Measurements from ENCODE around the gene TMEM235. TPM values are rescaled to one million over a fixed set of nuclear protein-coding genes. Genes with fewer than 3 reads are reported as not detected.

Gene TMEM235
- total RNA-seq, 2 donors from 2014 or later: 0.33 TPM; not detected in 1

DNA sequence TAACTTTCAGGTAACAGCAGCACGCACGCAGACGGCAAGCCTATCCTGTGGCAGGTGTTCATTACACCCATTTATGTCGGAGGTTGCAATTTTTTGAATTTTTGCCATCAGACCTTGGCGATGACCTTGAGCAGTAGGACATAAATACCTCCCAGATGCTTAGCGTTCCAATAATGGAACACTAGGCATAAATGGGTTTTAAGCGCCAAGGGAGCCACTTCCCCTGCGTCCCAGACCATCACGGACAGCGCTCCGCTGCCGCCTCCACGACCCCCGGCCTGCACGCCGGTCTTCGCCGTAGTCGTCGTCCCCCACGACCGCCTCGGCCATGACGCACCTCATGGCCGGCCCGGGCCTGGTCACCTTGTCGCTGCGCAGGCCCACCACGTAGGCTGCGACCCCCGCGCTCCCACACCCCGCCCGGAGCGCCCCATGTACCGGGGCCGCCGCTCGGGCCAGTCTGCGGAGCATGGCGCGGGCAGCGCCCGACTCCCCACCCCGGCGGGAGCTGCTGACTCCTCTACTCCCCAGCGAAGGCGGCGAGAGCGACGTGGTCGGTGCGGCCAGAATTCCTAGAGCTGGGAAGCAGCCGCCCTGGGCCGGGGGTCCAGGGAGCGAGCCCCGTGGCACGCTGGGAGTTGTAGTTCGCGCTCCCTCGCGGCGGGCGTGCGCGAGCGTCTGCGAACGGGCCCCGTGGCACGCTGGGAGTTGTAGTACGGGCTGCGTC, 22.7 kb downstream of the TMEM235 start:
- Mint-ChIP-seq H3K9me3 (no peaks in the 10 kb centered on the region), H3K4me3 (peak overlapping the region; percentile 69), H3K36me3 (ENCODE audit: low read depth) (no peaks in the 10 kb centered on the region), H3K4me1 (peaks cover 48% of the 10 kb centered on the region), H3K27ac (peak overlapping the region; percentile 92), H3K27me3 (ENCODE audit: insufficient read depth) (no peaks in the 10 kb centered on the region)
- Histone ChIP-seq H3K9ac (ENCODE audit: extremely low read depth, low read length, poor library complexity, severe bottlenecking) (peak overlapping the region; percentile 82), H3K36me3 (ENCODE audit: control insufficient read depth, insufficient read depth, low read length) (no peaks in the 10 kb centered on the region), H3K4me3 (ENCODE audit: low read length) (peak overlapping the region; percentile 85), H3K9me3 (ENCODE audit: control insufficient read depth, low read length) (no peaks in the 10 kb centered on the region), H3K27me3 (ENCODE audit: control insufficient read depth, insufficient read depth, low read length, poor library complexity, severe bottlenecking) (no peaks in the 10 kb centered on the region), H3K4me1 (ENCODE audit: control insufficient read depth, insufficient read depth, low read length) (peaks cover 56% of the 10 kb centered on the region), H3K27ac (ENCODE audit: low read depth, low read length) (peak overlapping the region; percentile 85)
- TF ChIP-seq, protein P1, sequence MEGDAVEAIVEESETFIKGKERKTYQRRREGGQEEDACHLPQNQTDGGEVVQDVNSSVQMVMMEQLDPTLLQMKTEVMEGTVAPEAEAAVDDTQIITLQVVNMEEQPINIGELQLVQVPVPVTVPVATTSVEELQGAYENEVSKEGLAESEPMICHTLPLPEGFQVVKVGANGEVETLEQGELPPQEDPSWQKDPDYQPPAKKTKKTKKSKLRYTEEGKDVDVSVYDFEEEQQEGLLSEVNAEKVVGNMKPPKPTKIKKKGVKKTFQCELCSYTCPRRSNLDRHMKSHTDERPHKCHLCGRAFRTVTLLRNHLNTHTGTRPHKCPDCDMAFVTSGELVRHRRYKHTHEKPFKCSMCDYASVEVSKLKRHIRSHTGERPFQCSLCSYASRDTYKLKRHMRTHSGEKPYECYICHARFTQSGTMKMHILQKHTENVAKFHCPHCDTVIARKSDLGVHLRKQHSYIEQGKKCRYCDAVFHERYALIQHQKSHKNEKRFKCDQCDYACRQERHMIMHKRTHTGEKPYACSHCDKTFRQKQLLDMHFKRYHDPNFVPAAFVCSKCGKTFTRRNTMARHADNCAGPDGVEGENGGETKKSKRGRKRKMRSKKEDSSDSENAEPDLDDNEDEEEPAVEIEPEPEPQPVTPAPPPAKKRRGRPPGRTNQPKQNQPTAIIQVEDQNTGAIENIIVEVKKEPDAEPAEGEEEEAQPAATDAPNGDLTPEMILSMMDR (conservative IDR thresholded peaks at IDR 0.05): no peak
- 6 to 12% methylated on average over 33 to 73 of the region's 73 CpGs for WGBS, 2 experiments (ENCODE audit: insufficient coverage in 1 of 2, insufficient read length in 1 of 2)
- DNase-seq: peak; percentile 99

DNA sequence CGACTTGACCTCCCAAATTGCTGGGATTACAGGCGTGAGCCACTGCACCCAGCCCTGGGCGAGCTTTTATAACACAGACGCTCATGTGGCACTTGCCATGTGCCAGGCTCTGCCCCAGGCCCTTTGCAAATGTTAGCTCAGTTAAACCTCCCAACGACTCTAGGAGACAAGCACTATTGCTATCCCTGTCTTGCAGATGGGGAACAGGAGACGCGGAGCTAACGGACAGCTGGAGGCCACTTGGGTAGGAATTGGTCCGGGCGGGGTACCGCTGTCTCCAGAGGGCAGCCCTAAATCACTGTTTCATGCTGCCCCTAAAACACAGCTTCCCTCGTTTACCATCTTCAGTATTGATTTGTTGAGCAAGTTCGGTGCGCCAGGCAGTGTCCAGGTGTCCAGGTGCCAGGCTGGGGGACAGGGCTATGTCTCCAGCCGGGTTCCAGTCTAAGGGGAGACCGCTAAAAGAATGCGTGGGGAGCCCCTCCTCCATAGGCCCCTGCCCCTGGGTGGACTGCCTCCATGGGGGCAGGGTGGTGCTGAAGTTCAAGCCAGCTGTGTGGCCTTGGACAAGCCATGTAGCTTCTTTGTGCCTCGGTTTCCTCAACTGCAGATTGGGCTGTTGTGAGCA, 23.7 kb downstream of the TMEM235 start:
- Histone ChIP-seq H3K4me1 (ENCODE audit: control insufficient read depth, insufficient read depth, low read length) (peaks cover 53% of the 10 kb centered on the region), H3K4me3 (ENCODE audit: low read length) (no peak overlapping the region), H3K27ac (ENCODE audit: low read depth, low read length) (no peak overlapping the region), H3K9ac (ENCODE audit: extremely low read depth, low read length, poor library complexity, severe bottlenecking) (peak overlapping the region; percentile 11), H3K27me3 (ENCODE audit: control insufficient read depth, insufficient read depth, low read length, poor library complexity, severe bottlenecking) (no peaks in the 10 kb centered on the region), H3K9me3 (ENCODE audit: control insufficient read depth, low read length) (no peaks in the 10 kb centered on the region), H3K36me3 (ENCODE audit: control insufficient read depth, insufficient read depth, low read length) (no peaks in the 10 kb centered on the region)
- DNase-seq: no peak
- H3K36me3 Mint-ChIP-seq (ENCODE audit: low read depth): no peaks in the 10 kb centered on the region
- H3K4me3 Mint-ChIP-seq: peak overlapping the region; percentile 69
- TF ChIP-seq, protein P1 (conservative IDR thresholded peaks at IDR 0.05): no peak
- no peaks in the 10 kb centered on the region for H3K9me3 Mint-ChIP-seq
- H3K4me1 Mint-ChIP-seq: peaks cover 43% of the 10 kb centered on the region
- 93 to 97% methylated on average over 15 to 18 of the region's 18 CpGs for WGBS, 2 experiments (ENCODE audit: insufficient coverage in 1 of 2, insufficient read length in 1 of 2)
- peak overlapping the region; percentile 91 for H3K27ac Mint-ChIP-seq
- H3K27me3 Mint-ChIP-seq (ENCODE audit: insufficient read depth): no peaks in the 10 kb centered on the region

DNA sequence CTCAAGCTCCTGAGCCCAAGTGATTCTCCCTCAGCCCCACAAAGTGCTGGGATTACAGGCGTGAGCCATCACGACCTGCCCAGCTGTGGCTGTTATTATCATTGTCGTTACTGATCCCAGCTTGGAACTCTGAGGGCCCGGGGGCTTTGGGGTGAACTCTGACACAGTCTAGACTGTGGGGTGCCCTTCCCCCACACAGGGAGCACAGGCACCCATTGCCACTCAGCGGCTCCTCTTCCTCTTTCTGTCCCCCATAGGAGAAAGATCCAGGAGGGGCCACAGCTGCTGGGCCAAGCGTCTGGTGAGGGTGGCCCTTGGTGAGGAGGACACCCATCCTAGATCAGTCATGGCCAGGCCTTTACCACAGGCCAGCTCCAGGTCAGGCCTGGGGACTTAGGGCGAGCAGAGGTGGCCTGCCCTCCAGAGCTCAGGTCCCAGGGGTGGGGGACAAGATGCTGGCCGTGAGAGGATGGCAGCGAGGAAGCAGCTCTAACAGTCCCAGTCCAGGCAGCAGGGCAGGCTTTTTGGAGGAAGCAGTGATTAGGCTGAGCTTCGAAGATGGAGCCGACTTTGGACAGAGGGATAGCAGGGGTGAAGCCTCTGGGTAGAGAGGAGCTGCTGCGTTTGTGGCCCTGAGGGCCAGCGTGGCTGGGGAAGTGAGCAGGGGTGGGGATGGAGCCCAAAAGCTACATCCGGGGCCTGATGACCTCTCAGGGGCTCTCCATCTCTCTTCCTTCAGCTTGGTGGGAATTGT, 24.7 kb downstream of the TMEM235 start:
- H3K36me3 Mint-ChIP-seq (ENCODE audit: low read depth): no peaks in the 10 kb centered on the region
- H3K9ac ChIP-seq (ENCODE audit: extremely low read depth, low read length, poor library complexity, severe bottlenecking): peak overlapping the region; percentile 11
- H3K4me3 Mint-ChIP-seq: no peak overlapping the region
- no peak overlapping the region for H3K4me3 ChIP-seq (ENCODE audit: low read length)
- H3K27ac Mint-ChIP-seq: peak overlapping the region; percentile 91
- DNase-seq: peak; percentile 55
- peaks cover 45% of the 10 kb centered on the region for H3K4me1 ChIP-seq (ENCODE audit: control insufficient read depth, insufficient read depth, low read length)
- TF ChIP-seq, protein P1 (conservative IDR thresholded peaks at IDR 0.05): no peak
- no peaks in the 10 kb centered on the region for H3K27me3 Mint-ChIP-seq (ENCODE audit: insufficient read depth)
- H3K9me3 Mint-ChIP-seq: no peaks in the 10 kb centered on the region
- WGBS, 2 experiments (ENCODE audit: insufficient coverage in 1 of 2, insufficient read length in 1 of 2): 79 to 82% methylated on average over 11 to 14 of the region's 14 CpGs
- no peak overlapping the region for H3K27ac ChIP-seq (ENCODE audit: low read depth, low read length)
- no peaks in the 10 kb centered on the region for H3K36me3 ChIP-seq (ENCODE audit: control insufficient read depth, insufficient read depth, low read length)
- peaks cover 46% of the 10 kb centered on the region for H3K4me1 Mint-ChIP-seq
- H3K9me3 ChIP-seq (ENCODE audit: control insufficient read depth, low read length): no peaks in the 10 kb centered on the region
- H3K27me3 ChIP-seq (ENCODE audit: control insufficient read depth, insufficient read depth, low read length, poor library complexity, severe bottlenecking): no peaks in the 10 kb centered on the region

Measured in endodermal cell (in vitro differentiated cells).